ENCODE results near the gene ARHGEF17. TPM values are rescaled to one million over a fixed set of nuclear protein-coding genes. Genes with fewer than 3 reads are reported as not detected.

ARHGEF17 gene
- total RNA-seq, 1 donor from 2014 or later, result 52.0 TPM

DNA sequence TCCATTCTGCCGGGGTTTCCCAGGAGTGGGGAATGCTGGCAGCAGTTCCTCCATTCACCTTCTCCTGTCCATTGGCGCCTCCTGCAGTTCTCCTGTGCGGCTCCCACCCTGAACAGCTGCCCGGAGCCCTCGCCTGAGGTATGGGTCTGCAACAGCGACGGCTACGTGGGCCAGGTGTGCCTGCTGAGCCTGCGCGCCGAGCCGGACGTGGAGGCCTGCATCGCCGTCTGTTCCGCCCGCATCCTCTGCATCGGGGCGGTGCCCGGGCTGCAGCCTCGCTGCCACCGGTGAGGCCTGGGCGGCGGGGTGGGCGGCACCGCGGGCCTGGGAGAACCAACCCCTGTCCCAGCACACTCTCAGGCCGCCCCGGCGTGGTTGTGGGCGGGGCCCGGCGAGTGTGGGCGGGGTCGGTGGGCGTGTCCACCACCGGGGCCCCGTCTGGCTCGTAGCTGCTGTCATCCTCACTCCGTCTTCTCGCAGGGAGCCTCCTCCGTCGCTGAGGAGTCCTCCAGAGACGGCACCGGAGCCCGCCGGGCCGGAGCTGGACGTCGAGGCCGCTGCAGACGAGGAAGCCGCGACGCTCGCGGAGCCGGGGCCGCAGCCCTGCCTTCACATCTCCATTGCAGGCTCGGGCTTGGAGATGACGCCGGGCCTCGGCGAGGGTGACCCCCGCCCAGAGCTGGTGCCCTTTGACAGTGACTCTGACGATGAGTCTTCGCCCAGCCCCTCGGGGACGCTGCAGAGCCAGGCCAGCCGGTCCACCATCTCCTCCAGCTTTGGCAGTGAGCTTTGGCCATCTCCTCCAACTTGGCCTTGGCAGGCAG, 54.1 kb downstream of the ARHGEF17 start:
- DNase-seq (no peak), ATAC-seq (no peak)
- intact Hi-C loops (cut with micrococcal nuclease), result no loop called here

DNA sequence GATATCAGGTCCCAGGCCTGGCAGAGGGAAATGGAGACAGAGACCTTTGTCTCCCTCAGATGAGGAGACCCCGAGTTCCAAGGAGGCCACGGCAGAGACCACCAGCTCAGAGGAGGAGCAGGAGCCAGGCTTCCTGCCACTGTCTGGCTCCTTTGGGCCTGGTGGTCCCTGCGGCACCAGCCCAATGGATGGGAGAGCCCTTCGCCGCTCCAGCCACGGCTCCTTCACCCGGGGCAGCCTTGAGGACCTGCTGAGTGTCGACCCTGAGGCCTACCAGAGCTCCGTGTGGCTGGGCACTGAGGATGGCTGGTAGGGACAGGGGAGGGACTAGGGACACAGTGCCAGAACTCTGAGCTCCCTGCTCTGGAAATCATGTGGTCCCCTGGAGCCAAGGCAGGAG, 55.1 kb downstream of the ARHGEF17 start:
- intact Hi-C loops (cut with micrococcal nuclease), result no loop called here
- ATAC-seq, result no peak
- no peak for DNase-seq

DNA sequence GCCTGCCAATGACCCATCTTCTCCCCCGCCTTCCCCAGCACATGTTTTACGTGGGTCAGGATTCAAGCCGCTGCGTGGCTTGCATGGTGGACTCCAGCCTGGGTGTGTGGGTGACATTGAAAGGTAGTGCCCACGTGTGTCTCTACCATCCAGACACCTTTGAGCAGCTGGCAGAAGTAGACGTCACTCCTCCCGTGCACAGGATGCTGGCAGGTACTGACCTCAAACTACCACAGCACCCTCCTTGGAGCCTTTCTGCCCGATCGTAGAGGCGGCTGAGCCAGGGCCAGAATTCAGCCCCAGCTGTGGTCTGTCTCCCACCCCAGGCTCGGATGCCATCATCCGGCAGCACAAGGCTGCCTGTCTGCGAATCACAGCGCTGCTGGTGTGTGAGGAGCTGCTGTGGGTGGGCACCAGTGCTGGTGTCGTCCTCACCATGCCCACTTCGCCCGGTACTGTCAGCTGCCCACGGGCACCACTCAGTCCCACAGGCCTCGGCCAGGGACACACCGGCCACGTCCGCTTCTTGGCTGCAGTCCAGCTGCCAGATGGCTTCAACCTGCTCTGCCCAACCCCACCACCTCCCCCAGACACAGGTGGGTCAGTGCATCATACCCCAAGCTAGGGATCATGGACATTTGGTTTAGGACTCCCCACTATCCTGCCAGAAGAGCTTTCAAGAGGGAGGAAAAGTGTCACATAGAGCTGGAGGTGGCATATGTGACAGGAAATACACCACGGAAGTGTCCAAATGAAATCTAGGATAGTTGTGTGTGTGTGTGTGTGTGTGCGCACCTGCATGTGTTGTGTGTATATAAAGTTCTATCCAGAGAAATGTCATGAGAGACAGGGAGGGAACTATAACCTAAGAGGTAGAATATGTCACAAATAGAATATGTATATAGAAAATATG, 57.5 kb downstream of the ARHGEF17 start:
- intact Hi-C loops (cut with micrococcal nuclease), result no loop called here
- ATAC-seq (no peak), DNase-seq (no peak)

DNA sequence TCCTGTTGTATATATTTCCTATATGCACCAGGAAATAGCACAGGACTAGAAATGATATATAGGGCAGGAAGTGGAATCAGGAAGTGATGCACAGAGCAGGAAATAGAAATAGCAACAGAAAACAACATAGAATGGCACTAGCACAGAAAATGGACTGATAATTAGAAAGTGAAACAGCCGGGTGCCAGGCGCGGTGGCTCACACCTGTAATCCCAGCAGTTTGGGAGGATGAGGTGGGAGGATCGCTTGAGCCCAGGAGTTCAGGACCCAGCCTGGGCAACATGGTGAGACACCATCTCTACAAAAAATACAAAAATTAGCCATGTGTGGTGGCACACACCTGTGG, 58.2 kb downstream of the ARHGEF17 start:
- intact Hi-C loops (cut with micrococcal nuclease), result no loop called here
- ATAC-seq, result no peak
- DNase-seq, result no peak

DNA sequence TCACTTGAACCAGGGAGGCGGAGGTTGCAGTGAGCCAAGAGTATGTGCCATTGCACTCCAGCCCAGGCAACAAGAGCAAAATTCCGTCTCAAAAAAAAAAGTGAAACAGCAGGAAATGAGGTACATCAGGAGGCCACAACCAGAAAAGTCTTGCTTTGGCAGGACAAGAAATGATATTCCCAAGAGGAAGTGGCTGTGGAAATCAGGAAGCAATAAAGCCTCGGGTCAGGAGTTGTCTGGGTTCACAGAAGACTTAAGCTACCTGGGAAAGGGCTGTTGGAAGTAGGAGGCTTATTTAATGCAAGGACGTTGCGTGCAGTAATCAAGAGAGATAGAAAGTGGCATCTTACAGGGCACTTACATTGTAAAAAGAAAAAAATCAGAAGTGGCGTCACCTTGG, 58.9 kb downstream of the ARHGEF17 start:
- intact Hi-C loops (cut with micrococcal nuclease), result no loop called here
- ATAC-seq (no peak), DNase-seq (no peak)

DNA sequence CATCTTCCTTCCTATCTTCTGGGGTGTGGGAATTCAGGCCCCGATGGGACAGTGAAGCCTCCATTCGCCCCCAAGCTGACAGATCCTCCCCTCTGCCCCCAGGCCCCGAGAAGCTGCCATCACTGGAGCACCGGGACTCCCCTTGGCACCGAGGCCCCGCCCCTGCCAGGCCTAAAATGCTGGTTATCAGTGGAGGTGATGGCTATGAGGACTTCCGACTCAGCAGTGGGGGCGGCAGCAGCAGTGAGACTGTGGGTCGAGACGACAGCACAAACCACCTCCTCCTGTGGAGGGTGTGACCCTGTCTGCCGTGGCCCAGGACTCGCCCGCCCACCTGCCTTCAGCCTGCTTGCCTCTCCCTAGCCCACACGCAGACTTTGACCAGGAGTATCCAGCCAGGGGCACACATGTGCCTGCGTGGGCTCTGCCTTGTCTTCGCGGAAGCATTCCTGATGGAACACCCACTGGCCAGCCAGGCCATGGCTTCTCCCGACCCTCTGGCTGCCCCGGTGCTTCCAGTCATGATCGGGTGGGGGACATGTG, 59.5 kb downstream of the ARHGEF17 start:
- DNase-seq (no peak), ATAC-seq (no peak)
- intact Hi-C loops (cut with micrococcal nuclease), result no loop called here

DNA sequence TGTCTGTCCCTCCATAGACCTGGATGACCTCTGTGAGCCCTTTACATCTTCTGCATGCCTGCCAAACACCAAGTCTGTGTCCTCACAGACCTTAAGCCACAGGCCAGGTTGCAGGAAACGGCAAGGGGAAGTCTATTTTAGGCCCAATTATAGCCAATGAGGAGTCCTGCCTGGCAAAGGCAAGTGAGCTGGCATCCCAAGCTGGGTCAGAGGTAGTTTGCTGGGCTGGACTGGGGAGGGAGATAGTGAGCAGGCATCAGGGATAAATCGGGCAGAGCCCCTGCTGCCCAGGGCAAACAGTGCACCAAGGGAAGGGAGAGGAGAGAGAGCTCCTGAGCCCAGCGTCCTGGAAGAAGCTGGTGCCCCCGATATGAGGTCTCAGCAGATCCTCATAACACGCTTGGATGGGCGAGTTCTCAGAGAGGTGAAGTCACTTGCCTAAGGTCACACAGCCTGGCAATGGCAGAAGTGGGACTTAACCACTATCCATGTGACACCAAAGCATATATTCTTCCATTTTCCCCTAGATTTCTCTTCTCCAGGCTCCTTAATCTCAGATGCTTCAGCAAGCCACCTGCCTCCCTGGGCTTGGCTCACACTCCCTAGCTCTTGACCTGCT, 64.4 kb downstream of the ARHGEF17 start:
- intact Hi-C loops (cut with micrococcal nuclease), result no loop called here
- DNase-seq (no peak), ATAC-seq (peak; percentile 15)

DNA sequence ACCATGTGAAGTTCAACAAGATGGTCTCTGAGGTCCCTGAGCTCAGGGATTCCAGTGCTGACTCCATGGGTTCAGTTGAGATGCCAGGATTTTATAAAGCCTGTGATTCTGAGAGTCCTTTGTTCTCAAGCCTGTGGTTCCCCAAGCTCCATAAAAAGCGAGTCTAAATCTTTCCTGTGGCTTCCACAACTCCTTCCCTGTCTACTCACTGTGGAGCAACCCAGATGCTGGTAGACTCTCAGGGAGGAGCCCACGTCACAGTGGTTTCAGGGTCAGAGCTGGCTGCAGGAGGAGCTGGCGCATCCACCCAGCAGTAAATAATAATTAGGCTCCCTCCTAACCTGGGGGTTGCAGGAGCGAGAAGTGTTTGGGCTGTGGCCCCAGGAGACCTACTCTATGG, 66.1 kb downstream of the ARHGEF17 start:
- DNase-seq, result no peak
- no peak for ATAC-seq
- intact Hi-C loops (cut with micrococcal nuclease), result no loop called here

DNA sequence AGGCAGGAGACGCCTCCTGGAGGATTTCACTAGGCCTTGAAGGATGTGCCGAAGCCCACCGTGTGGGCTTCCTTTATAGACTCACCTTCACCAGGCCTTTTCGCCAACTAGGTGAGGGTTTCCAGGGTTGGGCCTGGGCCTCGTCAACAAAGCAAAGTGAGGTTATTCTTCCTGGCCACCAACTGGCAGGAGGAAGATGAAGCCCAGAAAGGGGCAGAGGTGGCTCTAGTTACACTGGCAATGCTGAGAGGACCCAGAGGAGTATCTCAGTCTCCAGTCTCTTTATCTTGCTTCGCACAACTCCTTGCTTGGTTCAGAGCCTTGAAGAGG, 67.7 kb downstream of the ARHGEF17 start:
- no peak for DNase-seq
- intact Hi-C loops (cut with micrococcal nuclease), result no loop called here
- ATAC-seq, result no peak

DNA sequence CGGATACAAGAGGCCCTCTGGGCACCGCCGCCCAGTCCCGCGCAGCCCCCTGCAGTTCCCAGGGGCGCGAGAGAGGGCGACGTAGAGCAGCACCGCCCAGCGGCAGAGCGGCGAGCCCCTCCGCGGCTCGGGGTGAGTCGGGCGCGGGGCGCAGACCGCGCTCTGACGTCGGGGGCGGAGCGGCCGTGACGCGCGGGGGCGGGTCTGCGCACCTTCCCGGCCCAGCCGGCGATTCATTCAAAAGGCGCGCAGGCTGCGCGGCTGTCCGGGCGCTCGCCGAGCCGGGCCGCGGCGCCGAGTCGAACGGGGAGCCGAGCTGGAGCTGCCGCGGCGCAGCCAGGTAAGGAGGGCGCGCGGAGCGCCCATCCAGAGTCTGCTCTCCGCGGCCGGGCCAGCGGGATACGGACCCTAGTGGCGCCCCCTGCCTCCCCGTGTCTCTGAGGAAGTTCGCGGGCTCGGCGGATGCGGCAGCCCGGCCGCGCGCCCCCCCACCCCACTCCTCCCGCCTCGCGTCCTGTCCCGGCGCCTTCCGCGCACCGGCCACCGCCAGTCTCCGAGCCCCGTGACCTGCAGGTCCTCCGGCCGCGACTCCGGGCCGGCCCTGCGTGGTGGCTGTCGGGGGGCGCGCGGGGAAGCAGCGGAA, 68.2 kb downstream of the ARHGEF17 start, which contains the start of gene RELT:
Gene RELT (plus strand): TSS at position 240 of the 643 bp plus-strand sequence. CDS start 12,738 bp downstream, outside the sequence.
- ATAC-seq (peak; percentile 91), DNase-seq (peak; percentile 95)
- intact Hi-C loops (cut with micrococcal nuclease), result no loop called here

DNA sequence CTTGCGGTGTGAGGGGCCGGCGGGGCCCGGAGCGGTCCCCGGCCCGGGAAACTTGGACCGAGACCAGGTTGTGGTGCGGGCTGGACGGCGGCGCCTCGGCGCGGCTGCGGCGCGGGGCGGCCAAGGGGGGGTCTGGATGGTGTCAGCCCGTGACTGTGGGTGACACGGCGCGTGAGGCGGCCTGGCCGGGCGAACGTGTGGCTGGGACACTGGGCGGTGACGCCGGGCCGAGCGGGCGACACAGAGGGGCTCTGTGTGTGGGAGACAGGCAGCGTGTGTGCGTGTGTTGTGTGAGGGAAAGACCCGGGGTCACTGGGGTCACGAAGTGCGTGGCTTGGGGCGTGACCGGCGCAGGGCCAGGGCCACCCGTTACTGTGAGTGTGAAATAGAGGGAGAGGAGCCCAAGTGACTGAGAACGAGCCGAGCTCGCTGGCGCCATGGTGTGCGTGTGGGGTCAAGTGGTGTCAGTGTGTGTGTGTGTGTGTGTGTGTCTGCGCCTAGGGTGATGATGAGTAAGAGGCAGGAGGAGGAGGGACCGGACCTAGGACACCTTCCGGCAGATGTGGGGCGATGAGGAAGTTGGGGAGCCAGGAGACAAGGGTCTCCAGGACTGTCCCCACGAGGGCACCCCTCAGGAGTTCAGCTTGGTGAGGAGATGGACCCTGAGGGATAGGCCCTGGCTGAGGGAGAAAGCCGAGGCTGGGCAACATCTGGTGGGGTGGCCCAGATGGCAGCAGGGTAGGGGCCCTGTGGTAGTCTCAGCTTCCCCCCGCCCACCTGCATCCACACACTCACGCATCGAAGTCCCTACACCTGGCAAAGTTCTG, 68.9 kb downstream of the ARHGEF17 start:
- intact Hi-C loops (cut with micrococcal nuclease), result no loop called here
- DNase-seq (peak; percentile 59), ATAC-seq (peak; percentile 3)

DNA sequence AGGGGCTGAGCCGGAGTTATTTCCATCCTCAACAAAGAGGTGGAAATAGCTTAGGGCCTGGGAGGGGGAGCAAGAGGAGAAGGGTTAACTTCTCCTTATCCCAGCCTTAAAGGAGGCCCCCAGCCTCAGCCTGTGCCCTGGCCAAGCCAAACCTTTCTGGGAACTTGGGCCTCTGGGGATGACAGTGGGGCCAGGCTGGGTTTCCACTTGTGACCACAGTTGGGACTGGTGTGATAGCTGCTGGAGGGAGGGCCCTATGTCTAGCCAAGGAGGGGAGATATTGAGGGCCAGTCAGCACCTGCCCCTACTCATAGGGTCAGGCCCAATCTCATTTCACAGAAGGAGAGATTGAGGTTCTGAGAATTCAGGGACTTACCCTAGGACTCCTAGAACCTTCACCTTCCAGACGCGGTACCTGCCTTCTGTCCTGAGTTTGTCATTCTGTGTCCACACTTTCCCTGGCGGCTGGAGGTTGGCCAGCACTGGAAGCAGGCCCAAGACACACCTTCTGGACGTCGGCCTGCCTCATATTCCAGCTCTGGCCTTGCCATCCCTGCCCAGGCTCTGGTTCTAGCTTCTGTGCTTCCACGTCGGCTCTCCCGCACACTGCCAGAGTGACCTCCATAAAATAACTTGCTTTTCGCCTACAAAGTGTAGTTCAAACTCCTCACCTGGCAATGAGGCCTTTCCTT, 71.3 kb downstream of the ARHGEF17 start:
- intact Hi-C loops (cut with micrococcal nuclease), result no loop called here
- DNase-seq (peak; percentile 71), ATAC-seq (peak; percentile 8)

DNA sequence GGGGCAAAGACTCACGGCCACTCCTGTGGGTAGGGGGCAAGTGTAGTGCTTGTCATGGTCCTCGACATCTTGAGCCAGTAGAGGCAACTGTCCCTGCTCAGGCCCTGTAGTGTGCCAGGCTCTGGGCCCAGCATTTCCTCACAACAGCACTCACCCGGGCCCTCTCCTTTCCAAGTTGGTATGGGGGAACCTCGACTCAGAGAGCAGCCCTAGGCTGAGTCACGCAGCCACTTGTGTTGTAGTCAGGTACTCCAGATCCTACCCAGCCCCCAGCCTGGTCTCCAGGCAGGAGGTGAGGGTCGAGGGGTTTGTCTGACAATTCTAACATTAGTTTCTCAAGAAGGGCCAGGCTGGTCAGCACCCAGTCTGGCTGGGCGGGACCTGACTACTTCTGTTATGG, 72.3 kb downstream of the ARHGEF17 start:
- DNase-seq, result no peak
- ATAC-seq, result no peak
- intact Hi-C loops (cut with micrococcal nuclease), result no loop called here

DNA sequence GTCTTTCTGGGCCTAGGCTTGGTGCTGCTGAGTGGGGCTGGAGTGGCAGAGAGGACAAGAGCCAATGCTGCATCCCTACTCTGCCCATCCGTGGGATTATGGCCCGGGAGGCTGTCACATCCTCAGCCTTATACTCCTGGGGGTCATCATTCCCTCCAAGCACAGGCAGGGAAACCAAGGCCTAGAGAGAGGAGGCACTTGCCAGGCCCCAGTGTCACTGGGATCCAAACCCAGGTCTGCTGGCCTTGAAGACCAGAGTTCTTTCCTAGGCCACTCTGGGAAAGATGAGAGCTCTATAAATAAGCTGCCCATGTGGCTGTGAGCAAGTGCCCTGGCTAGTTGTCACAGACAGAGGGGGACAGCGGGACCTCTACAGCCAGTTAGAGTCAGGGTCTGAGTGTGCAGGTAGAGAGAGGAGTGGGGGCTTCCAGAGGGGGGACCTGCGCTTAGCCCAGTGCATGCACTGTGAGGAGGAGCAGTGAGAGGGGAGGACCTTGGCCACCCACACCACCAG, 72.9 kb downstream of the ARHGEF17 start:
- intact Hi-C loops (cut with micrococcal nuclease), result no loop called here
- no peak for DNase-seq
- peak; percentile 10 for ATAC-seq

DNA sequence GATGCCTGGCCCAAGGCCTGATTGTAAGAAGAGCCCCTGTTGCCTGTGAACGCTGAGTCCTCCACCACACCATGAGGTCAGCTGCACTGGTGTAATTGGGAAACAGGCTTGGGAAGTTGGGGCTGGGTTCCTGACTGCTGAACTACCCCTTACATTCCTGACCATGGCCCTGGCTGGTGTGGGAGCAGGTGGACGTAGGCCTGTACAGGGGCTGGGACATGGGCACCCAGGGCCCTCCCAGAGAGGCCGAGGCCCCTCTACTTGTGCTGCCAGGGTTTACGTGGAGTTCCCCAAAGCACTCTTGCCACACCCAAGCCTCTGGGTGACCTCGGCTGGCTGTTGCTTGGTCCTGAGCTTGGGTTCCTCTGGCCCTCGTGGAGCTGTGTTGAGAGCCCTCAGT, 73.5 kb downstream of the ARHGEF17 start:
- ATAC-seq, result no peak
- DNase-seq, result no peak
- intact Hi-C loops (cut with micrococcal nuclease), result no loop called here

DNA sequence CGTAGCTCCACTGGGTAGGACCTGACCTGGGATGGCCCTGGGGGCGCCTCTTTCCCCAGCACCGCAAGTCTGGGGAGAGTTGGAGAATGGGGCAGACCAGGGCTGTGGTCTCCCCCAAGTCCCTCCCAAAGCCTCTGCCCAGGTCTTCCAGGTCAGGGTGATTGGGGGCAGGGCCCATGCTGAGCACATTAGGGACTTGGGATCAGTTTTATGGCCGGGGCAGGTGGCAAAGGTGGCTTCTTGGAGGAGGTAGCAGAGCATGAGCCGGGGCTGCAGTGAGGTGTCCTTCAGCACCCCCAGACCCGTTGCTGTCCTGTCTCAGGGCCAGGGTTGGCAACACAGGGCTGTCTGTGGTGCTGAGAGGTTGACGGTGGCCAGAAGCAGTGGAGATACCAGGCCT, 74.1 kb downstream of the ARHGEF17 start:
- DNase-seq, result no peak
- intact Hi-C loops (cut with micrococcal nuclease), result no loop called here
- no peak for ATAC-seq

DNA sequence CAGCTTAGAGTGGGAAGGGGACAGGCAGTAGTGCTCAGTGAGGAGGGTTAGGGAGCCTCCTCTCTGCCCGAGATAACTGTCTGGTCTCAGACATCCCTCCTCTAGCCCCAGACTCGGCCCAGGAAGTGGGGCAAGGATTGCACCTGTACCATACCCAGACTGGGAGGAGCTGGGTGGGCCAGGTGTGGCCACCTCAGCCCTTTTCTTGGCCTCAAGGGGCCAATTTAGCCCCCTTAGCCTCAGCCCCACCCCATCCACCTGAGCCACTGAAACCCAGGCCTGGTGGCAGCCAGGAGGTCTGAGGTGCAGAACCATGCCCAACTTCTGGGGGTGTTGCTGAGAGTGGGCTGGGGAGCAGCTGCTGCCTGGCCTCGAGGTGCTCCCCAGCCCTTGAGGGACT, 74.7 kb downstream of the ARHGEF17 start:
- ATAC-seq (no peak), DNase-seq (no peak)
- intact Hi-C loops (cut with micrococcal nuclease), result no loop called here
